ENCODE data around the gene CNTNAP2.
"Not testable (repeated sequence)": the region's sequence is repeated elsewhere in the genome, so short reads cannot be mapped to it uniquely, and the experiment has no call there.

The CNTNAP2 gene

GRCh38 chr7:148445260-148446044 is 2328.9 kb downstream of the CNTNAP2 start:
- Histone ChIP-seq H3K36me3 (ENCODE audit: insufficient read depth, low read depth, low read length) (no peaks in the 10 kb centered on the region), H3K9ac (ENCODE audit: low read depth, low read length) (no peak overlapping the region), H3K9me3 (ENCODE audit: insufficient read depth, low read depth, low read length) (peaks cover 12% of the 10 kb centered on the region; the same call in 1 of the 2 replicates), H3K27me3 (ENCODE audit: insufficient read depth, low read length) (no peaks in the 10 kb centered on the region), H3K4me3 (ENCODE audit: low read length) (no peak overlapping the region), H3K27ac (ENCODE audit: low read length) (no peak overlapping the region), H3K4me1 (ENCODE audit: insufficient read depth, low read length) (no peaks in the 10 kb centered on the region)

GRCh38 chr7:148447221-148447849 is 2330.7 kb downstream of the CNTNAP2 start:
- Histone ChIP-seq H3K9ac (ENCODE audit: low read depth, low read length) (no peak overlapping the region), H3K36me3 (ENCODE audit: insufficient read depth, low read depth, low read length) (no peaks in the 10 kb centered on the region), H3K27me3 (ENCODE audit: insufficient read depth, low read length) (no peaks in the 10 kb centered on the region)

GRCh38 chr7:148451526-148451925 is 2334.9 kb downstream of the CNTNAP2 start:
- not testable (repeated sequence) for H3K4me1 ChIP-seq (ENCODE audit: insufficient read depth, low read length); H3K36me3 ChIP-seq (ENCODE audit: insufficient read depth, low read depth, low read length); H3K4me3 ChIP-seq (ENCODE audit: low read length); H3K9me3 ChIP-seq (ENCODE audit: insufficient read depth, low read depth, low read length); H3K27me3 ChIP-seq (ENCODE audit: insufficient read depth, low read length); H3K27ac ChIP-seq (ENCODE audit: low read length); H3K9ac ChIP-seq (ENCODE audit: low read depth, low read length)

More at GRCh38 chr7:148447221-148447849, 2330.7 kb downstream of the CNTNAP2 start:
- peaks cover 12% of the 10 kb centered on the region; the same call in 1 of the 2 replicates for H3K9me3 ChIP-seq (ENCODE audit: insufficient read depth, low read depth, low read length)
- no peak overlapping the region for H3K27ac ChIP-seq (ENCODE audit: low read length)
- H3K4me1 ChIP-seq (ENCODE audit: insufficient read depth, low read length), result no peaks in the 10 kb centered on the region
- H3K4me3 ChIP-seq (ENCODE audit: low read length), result no peak overlapping the region

GRCh38 chr7:148456351-148456750 is 2339.8 kb downstream of the CNTNAP2 start:
- no peaks in the 10 kb centered on the region for H3K9me3 ChIP-seq (ENCODE audit: insufficient read depth, low read depth, low read length)
- H3K27ac ChIP-seq (ENCODE audit: low read length), result no peak overlapping the region
- H3K9ac ChIP-seq (ENCODE audit: low read depth, low read length), result no peak overlapping the region
- H3K27me3 ChIP-seq (ENCODE audit: insufficient read depth, low read length), result no peaks in the 10 kb centered on the region
- H3K4me3 ChIP-seq (ENCODE audit: low read length), result no peak overlapping the region
- no peaks in the 10 kb centered on the region for H3K4me1 ChIP-seq (ENCODE audit: insufficient read depth, low read length)
- H3K36me3 ChIP-seq (ENCODE audit: insufficient read depth, low read depth, low read length), result no peaks in the 10 kb centered on the region

GRCh38 chr7:148457310-148457921 is 2340.8 kb downstream of the CNTNAP2 start:
- Histone ChIP-seq H3K27ac (ENCODE audit: low read length) (no peak overlapping the region), H3K9ac (ENCODE audit: low read depth, low read length) (no peak overlapping the region), H3K27me3 (ENCODE audit: insufficient read depth, low read length) (no peaks in the 10 kb centered on the region), H3K4me3 (ENCODE audit: low read length) (no peak overlapping the region), H3K36me3 (ENCODE audit: insufficient read depth, low read depth, low read length) (no peaks in the 10 kb centered on the region), H3K4me1 (ENCODE audit: insufficient read depth, low read length) (no peaks in the 10 kb centered on the region), H3K9me3 (ENCODE audit: insufficient read depth, low read depth, low read length) (no peaks in the 10 kb centered on the region)

- Histone ChIP-seq H3K36me3 (ENCODE audit: insufficient read depth, low read depth, low read length) (no peaks in the 10 kb centered on the region), H3K9me3 (ENCODE audit: insufficient read depth, low read depth, low read length) (no peaks in the 10 kb centered on the region), H3K4me3 (ENCODE audit: low read length) (no peak overlapping the region), H3K27ac (ENCODE audit: low read length) (no peak overlapping the region), H3K9ac (ENCODE audit: low read depth, low read length) (no peak overlapping the region), H3K27me3 (ENCODE audit: insufficient read depth, low read length) (no peaks in the 10 kb centered on the region), H3K4me1 (ENCODE audit: insufficient read depth, low read length) (no peaks in the 10 kb centered on the region)
Measured at GRCh38 chr7:148458263-148458662, 2341.7 kb downstream of the CNTNAP2 start.

GRCh38 chr7:148461392-148462179 is 2345.0 kb downstream of the CNTNAP2 start:
- no peaks in the 10 kb centered on the region for H3K9me3 ChIP-seq (ENCODE audit: insufficient read depth, low read depth, low read length)
- no peak overlapping the region for H3K4me3 ChIP-seq (ENCODE audit: low read length)
- no peak overlapping the region for H3K27ac ChIP-seq (ENCODE audit: low read length)
- no peaks in the 10 kb centered on the region for H3K36me3 ChIP-seq (ENCODE audit: insufficient read depth, low read depth, low read length)
- no peak overlapping the region for H3K9ac ChIP-seq (ENCODE audit: low read depth, low read length)
- H3K27me3 ChIP-seq (ENCODE audit: insufficient read depth, low read length), result no peaks in the 10 kb centered on the region
- H3K4me1 ChIP-seq (ENCODE audit: insufficient read depth, low read length), result no peaks in the 10 kb centered on the region

- not testable (repeated sequence) for H3K4me1 ChIP-seq (ENCODE audit: insufficient read depth, low read length); H3K9me3 ChIP-seq (ENCODE audit: insufficient read depth, low read depth, low read length); H3K27ac ChIP-seq (ENCODE audit: low read length); H3K4me3 ChIP-seq (ENCODE audit: low read length); H3K36me3 ChIP-seq (ENCODE audit: insufficient read depth, low read depth, low read length); H3K27me3 ChIP-seq (ENCODE audit: insufficient read depth, low read length); H3K9ac ChIP-seq (ENCODE audit: low read depth, low read length)
Measured at GRCh38 chr7:148462774-148463173, 2346.2 kb downstream of the CNTNAP2 start.

GRCh38 chr7:148463210-148463609 is 2346.6 kb downstream of the CNTNAP2 start:
- H3K27me3 ChIP-seq (ENCODE audit: insufficient read depth, low read length), result no peaks in the 10 kb centered on the region
- H3K4me1 ChIP-seq (ENCODE audit: insufficient read depth, low read length), result no peaks in the 10 kb centered on the region
- H3K36me3 ChIP-seq (ENCODE audit: insufficient read depth, low read depth, low read length), result no peaks in the 10 kb centered on the region
- no peak overlapping the region for H3K9ac ChIP-seq (ENCODE audit: low read depth, low read length)
- H3K9me3 ChIP-seq (ENCODE audit: insufficient read depth, low read depth, low read length), result no peaks in the 10 kb centered on the region
- H3K27ac ChIP-seq (ENCODE audit: low read length), result no peak overlapping the region
- H3K4me3 ChIP-seq (ENCODE audit: low read length), result no peak overlapping the region

GRCh38 chr7:148464947-148465346 is 2348.3 kb downstream of the CNTNAP2 start:
- H3K27ac ChIP-seq (ENCODE audit: low read length), result no peak overlapping the region
- H3K4me1 ChIP-seq (ENCODE audit: insufficient read depth, low read length), result no peaks in the 10 kb centered on the region
- no peak overlapping the region for H3K9ac ChIP-seq (ENCODE audit: low read depth, low read length)
- H3K9me3 ChIP-seq (ENCODE audit: insufficient read depth, low read depth, low read length), result no peaks in the 10 kb centered on the region
- H3K27me3 ChIP-seq (ENCODE audit: insufficient read depth, low read length), result no peaks in the 10 kb centered on the region
- no peaks in the 10 kb centered on the region for H3K36me3 ChIP-seq (ENCODE audit: insufficient read depth, low read depth, low read length)
- H3K4me3 ChIP-seq (ENCODE audit: low read length), result no peak overlapping the region

- H3K36me3 ChIP-seq (ENCODE audit: insufficient read depth, low read depth, low read length); H3K4me1 ChIP-seq (ENCODE audit: insufficient read depth, low read length); H3K9ac ChIP-seq (ENCODE audit: low read depth, low read length); H3K27me3 ChIP-seq (ENCODE audit: insufficient read depth, low read length); H3K4me3 ChIP-seq (ENCODE audit: low read length); H3K27ac ChIP-seq (ENCODE audit: low read length); H3K9me3 ChIP-seq (ENCODE audit: insufficient read depth, low read depth, low read length): not testable (repeated sequence)
Measured at GRCh38 chr7:148465441-148465840, 2348.8 kb downstream of the CNTNAP2 start.
